Measurements from ENCODE around the gene CLBA1. TPM values are rescaled to one million over a fixed set of nuclear protein-coding genes. Genes with fewer than 3 reads are reported as not detected.

The CLBA1 gene
- total RNA-seq, 1 experiment from 2014 or later = 14.8 TPM

- ChIA-PET POLR2A (interaction anchor here (0.8 to 1.3 kb wide), 2 partner anchors 53 to 486 kb away, joined by 3 to 5 read pairs; no protein-coding TSS in a partner anchor), RAD21 (ENCODE audit: low non-redundant PET in 1 of 2, low total read pairs in 2 of 2, uncharacterized antibody in 2 of 2, unreplicated experiment in 2 of 2) (no interaction called here), CTCF (interaction anchor here (1.0 to 1.6 kb wide), 2 partner anchors 11 to 21 kb away, joined by 3 to 5 read pairs; no protein-coding TSS in a partner anchor)
- Histone ChIP-seq H3K79me2 (ENCODE audit: insufficient read depth, low read length) (peaks cover 16% of the 10 kb centered on the region), H3K4me3 (replicated peaks in 1 of 2; ENCODE audit: low read depth in 1 of 2, low read length in 2 of 2) (no peak overlapping the region), H2AFZ (ENCODE audit: low read depth, low read length, poor library complexity, severe bottlenecking) (no peak overlapping the region), H3K9me2 (ENCODE audit: insufficient read depth) (no peaks in the 10 kb centered on the region), H3K4me2 (ENCODE audit: low read length) (peak overlapping the region; percentile 94), H4K20me1 (ENCODE audit: insufficient read depth) (no peaks in the 10 kb centered on the region), H3K27ac (ENCODE audit: low read depth, low read length) (no peak overlapping the region), H3K4me1 (ENCODE audit: control insufficient read depth in 1 of 2, insufficient read depth in 2 of 2, low read length in 2 of 2) (peaks cover 31 to 63% of the 10 kb centered on the region in 2 experiments), H3K36me3 (ENCODE audit: control insufficient read depth in 1 of 2, insufficient read depth in 2 of 2, low read length in 2 of 2) (no peaks in the 10 kb centered on the region), H3K27me3 (ENCODE audit: insufficient read depth, low read length) (no peaks in the 10 kb centered on the region), H3K9ac (ENCODE audit: low read length) (peak overlapping the region; percentile 26; the same call in 1 of the 2 replicates), H3K9me3 (ENCODE audit: control insufficient read depth in 1 of 2, insufficient read depth in 1 of 2, low read depth in 1 of 2, low read length in 2 of 2) (no peaks in the 10 kb centered on the region)
- DNase-seq (ENCODE audit: low read depth, low spot score) (no peak), ATAC-seq (no peak)
- no peak for TF ChIP-seq CEBPB (IDR thresholded peaks at IDR 0.05; ENCODE audit: low read depth)
- TF ChIP-seq CBX3 (IDR thresholded peaks at IDR 0.05; ENCODE audit: low read depth) = no peak
- no peak for TF ChIP-seq POLR2AphosphoS5 (IDR thresholded peaks at IDR 0.05; ENCODE audit: low read depth, low read length)
- TF ChIP-seq POLR2A (IDR thresholded peaks at IDR 0.05; ENCODE audit: borderline replicate concordance, extremely low read depth, insufficient read depth, insufficient read length) = no peak
- TF ChIP-seq ZNF274 (IDR thresholded peaks at IDR 0.05; ENCODE audit: low read depth, low read length) = no peak
- no peak for TF ChIP-seq CTCF (IDR thresholded peaks at IDR 0.05 in 2 of 3, conservative IDR thresholded peaks at IDR 0.05 in 1 of 3; ENCODE audit: borderline replicate concordance in 1 of 3, insufficient read depth in 1 of 3, low read depth in 2 of 3, low read length in 2 of 3)
- no peak for TF ChIP-seq FOSL1 (IDR thresholded peaks at IDR 0.05; ENCODE audit: low read depth)
- TF ChIP-seq SIN3A (IDR thresholded peaks at IDR 0.05; ENCODE audit: low read depth) = no peak
- TF ChIP-seq ELF1 (IDR thresholded peaks at IDR 0.05; ENCODE audit: borderline replicate concordance, low read depth) = no peak
- no peak for TF ChIP-seq RAD21 (IDR thresholded peaks at IDR 0.05; ENCODE audit: low read depth)
- TF ChIP-seq, protein P1, sequence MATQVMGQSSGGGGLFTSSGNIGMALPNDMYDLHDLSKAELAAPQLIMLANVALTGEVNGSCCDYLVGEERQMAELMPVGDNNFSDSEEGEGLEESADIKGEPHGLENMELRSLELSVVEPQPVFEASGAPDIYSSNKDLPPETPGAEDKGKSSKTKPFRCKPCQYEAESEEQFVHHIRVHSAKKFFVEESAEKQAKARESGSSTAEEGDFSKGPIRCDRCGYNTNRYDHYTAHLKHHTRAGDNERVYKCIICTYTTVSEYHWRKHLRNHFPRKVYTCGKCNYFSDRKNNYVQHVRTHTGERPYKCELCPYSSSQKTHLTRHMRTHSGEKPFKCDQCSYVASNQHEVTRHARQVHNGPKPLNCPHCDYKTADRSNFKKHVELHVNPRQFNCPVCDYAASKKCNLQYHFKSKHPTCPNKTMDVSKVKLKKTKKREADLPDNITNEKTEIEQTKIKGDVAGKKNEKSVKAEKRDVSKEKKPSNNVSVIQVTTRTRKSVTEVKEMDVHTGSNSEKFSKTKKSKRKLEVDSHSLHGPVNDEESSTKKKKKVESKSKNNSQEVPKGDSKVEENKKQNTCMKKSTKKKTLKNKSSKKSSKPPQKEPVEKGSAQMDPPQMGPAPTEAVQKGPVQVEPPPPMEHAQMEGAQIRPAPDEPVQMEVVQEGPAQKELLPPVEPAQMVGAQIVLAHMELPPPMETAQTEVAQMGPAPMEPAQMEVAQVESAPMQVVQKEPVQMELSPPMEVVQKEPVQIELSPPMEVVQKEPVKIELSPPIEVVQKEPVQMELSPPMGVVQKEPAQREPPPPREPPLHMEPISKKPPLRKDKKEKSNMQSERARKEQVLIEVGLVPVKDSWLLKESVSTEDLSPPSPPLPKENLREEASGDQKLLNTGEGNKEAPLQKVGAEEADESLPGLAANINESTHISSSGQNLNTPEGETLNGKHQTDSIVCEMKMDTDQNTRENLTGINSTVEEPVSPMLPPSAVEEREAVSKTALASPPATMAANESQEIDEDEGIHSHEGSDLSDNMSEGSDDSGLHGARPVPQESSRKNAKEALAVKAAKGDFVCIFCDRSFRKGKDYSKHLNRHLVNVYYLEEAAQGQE (IDR thresholded peaks at IDR 0.05; ENCODE audit: low read depth) = no peak
- no peak for TF ChIP-seq TCF7L2 (IDR thresholded peaks at IDR 0.05; ENCODE audit: borderline replicate concordance, extremely low read depth, insufficient read depth, insufficient read length)
- TF ChIP-seq EZH2 (IDR thresholded peaks at IDR 0.05) = no peak
- TF ChIP-seq SRF (IDR thresholded peaks at IDR 0.05; ENCODE audit: low read depth) = no peak
- TF ChIP-seq EZH2phosphoT487 (IDR thresholded peaks at IDR 0.05; ENCODE audit: borderline replicate concordance) = no peak
- TF ChIP-seq ZBTB33 (IDR thresholded peaks at IDR 0.05; ENCODE audit: extremely low read depth, insufficient replicate concordance, low read length) = no peak
- TF ChIP-seq ZFX (IDR thresholded peaks at IDR 0.05) = no peak
- TF ChIP-seq EGR1 (IDR thresholded peaks at IDR 0.05; ENCODE audit: low read depth) = no peak
- TF ChIP-seq, protein P2, sequence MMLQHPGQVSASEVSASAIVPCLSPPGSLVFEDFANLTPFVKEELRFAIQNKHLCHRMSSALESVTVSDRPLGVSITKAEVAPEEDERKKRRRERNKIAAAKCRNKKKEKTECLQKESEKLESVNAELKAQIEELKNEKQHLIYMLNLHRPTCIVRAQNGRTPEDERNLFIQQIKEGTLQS (IDR thresholded peaks at IDR 0.05) = no peak
- intact Hi-C loops (cut with micrococcal nuclease) = no loop called here
- BruUV-seq (replicated peaks) = no TSS peak
Measured at GRCh38 chr14:105025429-105025828, 39.8 kb downstream of the CLBA1 start.

All from HCT116 (cell line).